ENCODE results near the gene TMEM43.

Gene TMEM43

GRCh38 chr3:14152963-14153355 lies 28.1 kb downstream of the TMEM43 start:
- Histone ChIP-seq H3K4me3 (ENCODE audit: low read length) (no peak overlapping the region), H2AFZ (ENCODE audit: low read depth, low read length) (no peak overlapping the region), H3K27me3 (ENCODE audit: insufficient read depth, low read length) (no peaks in the 10 kb centered on the region), H3K9me3 (ENCODE audit: low read length) (no peaks in the 10 kb centered on the region), H3K36me3 (ENCODE audit: insufficient read depth, low read length) (peaks cover 76% of the 10 kb centered on the region), H3K4me1 (ENCODE audit: insufficient read depth, low read length) (no peaks in the 10 kb centered on the region)

GRCh38 chr3:14153663-14154062 lies 28.8 kb downstream of the TMEM43 start:
- no peaks in the 10 kb centered on the region for H3K9me3 ChIP-seq (ENCODE audit: low read length)
- no peaks in the 10 kb centered on the region for H3K27me3 ChIP-seq (ENCODE audit: insufficient read depth, low read length)
- no peaks in the 10 kb centered on the region for H3K4me1 ChIP-seq (ENCODE audit: insufficient read depth, low read length)
- H3K4me3 ChIP-seq (ENCODE audit: low read length) = no peak overlapping the region
- H3K36me3 ChIP-seq (ENCODE audit: insufficient read depth, low read length) = peaks cover 78% of the 10 kb centered on the region
- H2AFZ ChIP-seq (ENCODE audit: low read depth, low read length) = no peak overlapping the region

- H3K9me3 ChIP-seq (ENCODE audit: low read length) = no peaks in the 10 kb centered on the region
- H3K27me3 ChIP-seq (ENCODE audit: insufficient read depth, low read length) = no peaks in the 10 kb centered on the region
- no peak overlapping the region for H3K4me3 ChIP-seq (ENCODE audit: low read length)
- H2AFZ ChIP-seq (ENCODE audit: low read depth, low read length) = no peak overlapping the region
- H3K36me3 ChIP-seq (ENCODE audit: insufficient read depth, low read length) = peaks cover 82% of the 10 kb centered on the region
- H3K4me1 ChIP-seq (ENCODE audit: insufficient read depth, low read length) = no peaks in the 10 kb centered on the region
Observed at GRCh38 chr3:14154276-14154675, 29.4 kb downstream of the TMEM43 start.

- H3K36me3 ChIP-seq (ENCODE audit: insufficient read depth, low read length) = peaks cover 88% of the 10 kb centered on the region
Observed at GRCh38 chr3:14154895-14155440, 30.1 kb downstream of the TMEM43 start.

GRCh38 chr3:14156201-14156600 lies 31.3 kb downstream of the TMEM43 start:
- Histone ChIP-seq H3K4me1 (ENCODE audit: insufficient read depth, low read length) (no peaks in the 10 kb centered on the region), H3K36me3 (ENCODE audit: insufficient read depth, low read length) (peaks cover 92% of the 10 kb centered on the region), H2AFZ (ENCODE audit: low read depth, low read length) (no peak overlapping the region), H3K4me3 (ENCODE audit: low read length) (no peak overlapping the region), H3K9me3 (ENCODE audit: low read length) (peaks cover 3% of the 10 kb centered on the region), H3K27me3 (ENCODE audit: insufficient read depth, low read length) (no peaks in the 10 kb centered on the region)

More at GRCh38 chr3:14154895-14155440, 30.1 kb downstream of the TMEM43 start:
- H3K4me1 ChIP-seq (ENCODE audit: insufficient read depth, low read length) = no peaks in the 10 kb centered on the region
- no peak overlapping the region for H3K4me3 ChIP-seq (ENCODE audit: low read length)
- H3K9me3 ChIP-seq (ENCODE audit: low read length) = no peaks in the 10 kb centered on the region
- H3K27me3 ChIP-seq (ENCODE audit: insufficient read depth, low read length) = no peaks in the 10 kb centered on the region
- H2AFZ ChIP-seq (ENCODE audit: low read depth, low read length) = no peak overlapping the region

GRCh38 chr3:14156843-14157561 lies 32.1 kb downstream of the TMEM43 start:
- H2AFZ ChIP-seq (ENCODE audit: low read depth, low read length) = no peak overlapping the region
- H3K27me3 ChIP-seq (ENCODE audit: insufficient read depth, low read length) = no peaks in the 10 kb centered on the region
- no peaks in the 10 kb centered on the region for H3K4me1 ChIP-seq (ENCODE audit: insufficient read depth, low read length)
- H3K9me3 ChIP-seq (ENCODE audit: low read length) = peaks cover 9% of the 10 kb centered on the region
- H3K4me3 ChIP-seq (ENCODE audit: low read length) = no peak overlapping the region
- peaks cover 92% of the 10 kb centered on the region for H3K36me3 ChIP-seq (ENCODE audit: insufficient read depth, low read length)

- H3K4me3 ChIP-seq (ENCODE audit: low read length) = no peak overlapping the region
- H3K4me1 ChIP-seq (ENCODE audit: insufficient read depth, low read length) = no peaks in the 10 kb centered on the region
- peaks cover 92% of the 10 kb centered on the region for H3K36me3 ChIP-seq (ENCODE audit: insufficient read depth, low read length)
- no peaks in the 10 kb centered on the region for H3K27me3 ChIP-seq (ENCODE audit: insufficient read depth, low read length)
- no peak overlapping the region for H2AFZ ChIP-seq (ENCODE audit: low read depth, low read length)
- H3K9me3 ChIP-seq (ENCODE audit: low read length) = peaks cover 16% of the 10 kb centered on the region
Observed at GRCh38 chr3:14157951-14158350, 33.1 kb downstream of the TMEM43 start.

- H2AFZ ChIP-seq (ENCODE audit: low read depth, low read length) = no peak overlapping the region
- peaks cover 17% of the 10 kb centered on the region for H3K9me3 ChIP-seq (ENCODE audit: low read length)
- peaks cover 92% of the 10 kb centered on the region for H3K36me3 ChIP-seq (ENCODE audit: insufficient read depth, low read length)
- H3K4me1 ChIP-seq (ENCODE audit: insufficient read depth, low read length) = no peaks in the 10 kb centered on the region
- no peak overlapping the region for H3K4me3 ChIP-seq (ENCODE audit: low read length)
- H3K27me3 ChIP-seq (ENCODE audit: insufficient read depth, low read length) = no peaks in the 10 kb centered on the region
Observed at GRCh38 chr3:14158370-14158769, 33.5 kb downstream of the TMEM43 start.

- no peak overlapping the region for H2AFZ ChIP-seq (ENCODE audit: low read depth, low read length)
- H3K9me3 ChIP-seq (ENCODE audit: low read length) = peaks cover 19% of the 10 kb centered on the region
- peaks cover 92% of the 10 kb centered on the region for H3K36me3 ChIP-seq (ENCODE audit: insufficient read depth, low read length)
- H3K27me3 ChIP-seq (ENCODE audit: insufficient read depth, low read length) = no peaks in the 10 kb centered on the region
- no peak overlapping the region for H3K4me3 ChIP-seq (ENCODE audit: low read length)
- H3K4me1 ChIP-seq (ENCODE audit: insufficient read depth, low read length) = no peaks in the 10 kb centered on the region
Observed at GRCh38 chr3:14159426-14159825, 34.6 kb downstream of the TMEM43 start.

GRCh38 chr3:14161282-14161681 lies 36.4 kb downstream of the TMEM43 start:
- Histone ChIP-seq H3K27me3 (ENCODE audit: insufficient read depth, low read length) (no peaks in the 10 kb centered on the region), H3K9me3 (ENCODE audit: low read length) (peaks cover 20% of the 10 kb centered on the region), H3K4me3 (ENCODE audit: low read length) (no peak overlapping the region), H3K36me3 (ENCODE audit: insufficient read depth, low read length) (peaks cover 99% of the 10 kb centered on the region), H3K4me1 (ENCODE audit: insufficient read depth, low read length) (no peaks in the 10 kb centered on the region), H2AFZ (ENCODE audit: low read depth, low read length) (no peak overlapping the region)

- Histone ChIP-seq H3K27me3 (ENCODE audit: insufficient read depth, low read length) (no peaks in the 10 kb centered on the region), H3K36me3 (ENCODE audit: insufficient read depth, low read length) (peaks cover 99% of the 10 kb centered on the region), H2AFZ (ENCODE audit: low read depth, low read length) (no peak overlapping the region), H3K4me1 (ENCODE audit: insufficient read depth, low read length) (no peaks in the 10 kb centered on the region), H3K4me3 (ENCODE audit: low read length) (no peak overlapping the region), H3K9me3 (ENCODE audit: low read length) (peaks cover 20% of the 10 kb centered on the region)
Observed at GRCh38 chr3:14162178-14162577, 37.3 kb downstream of the TMEM43 start.

GRCh38 chr3:14166877-14167603 lies 42.2 kb downstream of the TMEM43 start:
- H3K4me3 ChIP-seq (ENCODE audit: low read length) = no peak overlapping the region
- H3K9me3 ChIP-seq (ENCODE audit: low read length) = peaks cover 11% of the 10 kb centered on the region
- peaks cover 100% of the 10 kb centered on the region for H3K36me3 ChIP-seq (ENCODE audit: insufficient read depth, low read length)
- H3K27me3 ChIP-seq (ENCODE audit: insufficient read depth, low read length) = no peaks in the 10 kb centered on the region
- no peak overlapping the region for H2AFZ ChIP-seq (ENCODE audit: low read depth, low read length)
- H3K4me1 ChIP-seq (ENCODE audit: insufficient read depth, low read length) = no peaks in the 10 kb centered on the region

- H3K9me3 ChIP-seq (ENCODE audit: low read length) = peaks cover 2% of the 10 kb centered on the region
- H3K4me3 ChIP-seq (ENCODE audit: low read length) = no peak overlapping the region
- peaks cover under 1% of the 10 kb centered on the region for H3K4me1 ChIP-seq (ENCODE audit: insufficient read depth, low read length)
- peaks cover 86% of the 10 kb centered on the region for H3K36me3 ChIP-seq (ENCODE audit: insufficient read depth, low read length)
- no peak overlapping the region for H2AFZ ChIP-seq (ENCODE audit: low read depth, low read length)
- no peaks in the 10 kb centered on the region for H3K27me3 ChIP-seq (ENCODE audit: insufficient read depth, low read length)
Observed at GRCh38 chr3:14169435-14169834, 44.6 kb downstream of the TMEM43 start.
